K562 (cell line): ENCODE data around the gene IL6R. TPM values are rescaled to one million over a fixed set of nuclear protein-coding genes. Genes with fewer than 3 reads are reported as not detected.
A peak's percentile ranks its signal among the peaks of the same experiment; 100 is the strongest.

Experiments
- GABPB2 ChIP-seq: fragments of 250-450 bp; sonication (Bioruptor Pico); conservative IDR thresholded peaks from 2 replicates; pipeline ENCODE4 v1.5.1; 2021; ENCODE audit warnings: mild to moderate bottlenecking
- KDM4B ChIP-seq, 2 experiments: fragments of 450-650 bp in 1 of 2; sonication (generic) in 1 of 2; IDR thresholded peaks; 2 replicates each; pipeline ENCODE4 v1.6.1; 2016 to 2017; ENCODE audit warnings: borderline replicate concordance in 2 of 2, antibody characterized with exemption in 1 of 2, low read depth in 1 of 2, mild to moderate bottlenecking in 1 of 2
- KLF13 ChIP-seq: fragments of 450-650 bp; IDR thresholded peaks from 2 replicates; pipeline ENCODE4 v1.6.1; 2016; ENCODE audit warnings: missing genetic modification characterization, low read depth, mild to moderate bottlenecking, missing compliant biosample characterization, moderate library complexity, borderline replicate concordance
- PTBP1 ChIP-seq: fragments of 200-400 bp; formaldehyde crosslinking; IDR thresholded peaks from 2 replicates; pipeline ENCODE4 v1.6.1; 2017; ENCODE audit warnings: low read depth, low read length
- SAP30 ChIP-seq: fragments of 200-600 bp; sonication (generic); IDR thresholded peaks from 2 replicates; pipeline ENCODE4 v1.6.1; 2012; ENCODE audit warnings: borderline replicate concordance, low read depth, mild to moderate bottlenecking, moderate library complexity, low read length, control low read depth, inconsistent platforms; ENCODE audit not compliant: insufficient read depth, poor library complexity, severe bottlenecking
- SMC3 ChIP-seq: conservative IDR thresholded peaks from 2 replicates; pipeline ENCODE4 v1.6.1; 2011; ENCODE audit warnings: low read depth, low read length, improper control_type of control experiment; ENCODE audit not compliant: insufficient read depth
- SREBF1 ChIP-seq: fragments of 150-350 bp; IDR thresholded peaks from 2 replicates; pipeline ENCODE4 v1.6.1; 2014; ENCODE audit warnings: antibody characterized with exemption, low read depth, low read length, borderline replicate concordance
- TBL1XR1 ChIP-seq, 2 experiments: IDR thresholded peaks; 2 replicates each; pipeline ENCODE4 v1.6.1; 2012; ENCODE audit warnings: improper control_type of control experiment in 2 of 2, low read length in 2 of 2, mild to moderate bottlenecking in 1 of 2
- ZBTB8A ChIP-seq: fragments of 450-650 bp; IDR thresholded peaks from 2 replicates; pipeline ENCODE4 v1.6.1; 2018; ENCODE audit warnings: mild to moderate bottlenecking, moderate library complexity; ENCODE audit not compliant: partially characterized antibody
- ZFP30 ChIP-seq: fragments of 250-450 bp; sonication (Bioruptor Pico); IDR thresholded peaks from 2 replicates; pipeline ENCODE4 v1.8.0; 2022; ENCODE audit warnings: moderate library complexity, mild to moderate bottlenecking, inconsistent platforms, borderline replicate concordance
- ZFP36 ChIP-seq: fragments of 150-350 bp; IDR thresholded peaks from 2 replicates; pipeline ENCODE4 v1.6.1; 2018; ENCODE audit warnings: low read length, low read depth; ENCODE audit not compliant: partially characterized antibody
- ZKSCAN8 ChIP-seq: fragments of 200-800 bp; sonication (Bioruptor generic); IDR thresholded peaks from 2 replicates; pipeline ENCODE4 v1.6.1; 2016; ENCODE audit warnings: missing genetic modification characterization, missing compliant biosample characterization
- ZNF644 ChIP-seq: fragments of 200-800 bp; sonication (Bioruptor generic); IDR thresholded peaks from 2 replicates; pipeline ENCODE4 v1.6.1; 2016; ENCODE audit warnings: low read depth, missing genetic modification characterization, missing compliant biosample characterization
- ZNF717 ChIP-seq: fragments of 250-450 bp; sonication (Bioruptor Pico); IDR thresholded peaks from 2 replicates; pipeline ENCODE4 v1.5.0; 2021
- ZNF76 ChIP-seq: fragments of 250-450 bp; sonication (Bioruptor Pico); IDR thresholded peaks from 2 replicates; pipeline ENCODE4 v1.4.0; 2020; ENCODE audit warnings: mild to moderate bottlenecking, moderate library complexity, borderline replicate concordance
- polyA plus RNA-seq, 8 experiments: library from polyadenylated mRNA; depleted of rRNA in 4 of 8; stranded (reverse) in 5 of 8; unstranded in 3 of 8; fragments of >200 nt; fragmentation: Nextera tagmentation in 2 of 8; fragmentation: Illumina TruSeq in 1 of 8; extraction: Ambion mirVana in 2 of 8; extraction: Trizol in 1 of 8; gene quantifications; 2 replicates each; pipeline versions ENCODE4 v1.2.1 to v1.2.3, GENCODE V29; 2011 to 2014; ENCODE audit warnings: inconsistent platforms in 1 of 8, missing spikeins in 1 of 8
- total RNA-seq, 7 experiments: library from RNA; depleted of rRNA in 6 of 7; stranded (reverse); fragments of >200 nt in 6 of 7; fragmentation: Illumina TruSeq in 2 of 7; extraction: Trizol in 2 of 7; gene quantifications; 2 replicates each; pipeline versions ENCODE4 v1.2.1 to v1.2.3, GENCODE V29; 2011 to 2021; ENCODE audit warnings: low replicate concordance in 1 of 7
- TF ChIP-seq, protein P1 (sequence below): sonication (generic); formaldehyde crosslinking; IDR thresholded peaks from 2 replicates; pipeline ENCODE4 v1.9.0; 2022; ENCODE audit warnings: mild to moderate bottlenecking, missing genetic modification reagents
- TF ChIP-seq, protein P2 (sequence below): IDR thresholded peaks from 2 replicates; pipeline ENCODE4 v1.6.1; 2014; ENCODE audit warnings: antibody characterized with exemption
- TF ChIP-seq, protein P3 (sequence below): fragments of 450-650 bp; IDR thresholded peaks from 2 replicates; pipeline ENCODE4 v1.6.1; 2018; ENCODE audit warnings: mild to moderate bottlenecking, low read depth; ENCODE audit not compliant: partially characterized antibody
- TF ChIP-seq, protein P4 (sequence below): fragments of 200-400 bp; formaldehyde crosslinking; IDR thresholded peaks from 2 replicates; pipeline ENCODE4 v1.6.1; 2017; ENCODE audit warnings: mild to moderate bottlenecking, low read depth, low read length, moderate library complexity

Gene IL6R
- total and polyA plus RNA-seq, 9 of the 15 experiments (the other 6 are each of a cell fraction or from before 2014, with no cell fraction given) = 0.05 to 1.1 (median 0.11) TPM; not detected in 2

DNA sequence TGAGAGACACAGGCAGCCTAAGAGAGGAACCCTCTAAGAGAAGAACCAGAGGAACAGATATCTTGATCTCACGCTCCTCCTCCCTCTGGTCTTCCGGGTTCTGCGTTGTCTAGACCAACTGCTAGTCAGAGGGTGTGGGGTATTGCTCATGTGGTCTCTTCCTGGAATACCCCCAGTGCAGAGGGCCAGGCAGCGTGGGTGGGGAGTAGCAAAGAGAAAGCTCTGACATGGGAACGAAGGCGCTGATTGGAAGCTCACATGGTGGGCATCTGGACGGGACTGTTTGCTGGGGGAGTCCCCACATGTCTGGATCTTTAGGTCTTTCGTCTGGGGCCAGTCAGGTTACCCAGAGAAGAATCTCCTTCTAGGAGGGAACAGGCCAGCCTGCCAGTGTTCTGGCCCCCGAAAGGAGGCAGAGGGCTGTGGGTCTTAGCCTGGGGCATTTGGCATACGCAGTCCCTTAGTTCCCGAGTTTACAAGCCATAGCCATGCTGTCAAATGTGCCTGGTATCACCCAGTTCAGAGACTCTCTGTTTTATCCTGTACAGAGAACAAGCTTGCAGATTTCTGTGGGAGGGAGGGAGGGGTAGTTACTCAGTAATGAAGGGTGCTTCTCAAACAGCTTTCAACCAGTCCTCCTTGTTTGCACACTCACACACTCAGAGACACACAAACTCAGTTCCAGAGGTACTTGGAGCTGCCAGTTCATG is 18.3 kb upstream of the IL6R start (continued):
- TF ChIP-seq, protein P1, sequence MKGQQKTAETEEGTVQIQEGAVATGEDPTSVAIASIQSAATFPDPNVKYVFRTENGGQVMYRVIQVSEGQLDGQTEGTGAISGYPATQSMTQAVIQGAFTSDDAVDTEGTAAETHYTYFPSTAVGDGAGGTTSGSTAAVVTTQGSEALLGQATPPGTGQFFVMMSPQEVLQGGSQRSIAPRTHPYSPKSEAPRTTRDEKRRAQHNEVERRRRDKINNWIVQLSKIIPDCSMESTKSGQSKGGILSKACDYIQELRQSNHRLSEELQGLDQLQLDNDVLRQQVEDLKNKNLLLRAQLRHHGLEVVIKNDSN (CRISPR knock-in tag) = no peak
- TF ChIP-seq SREBF1 = no peak
- no peak for TF ChIP-seq ZFP30
- TF ChIP-seq, protein P2, sequence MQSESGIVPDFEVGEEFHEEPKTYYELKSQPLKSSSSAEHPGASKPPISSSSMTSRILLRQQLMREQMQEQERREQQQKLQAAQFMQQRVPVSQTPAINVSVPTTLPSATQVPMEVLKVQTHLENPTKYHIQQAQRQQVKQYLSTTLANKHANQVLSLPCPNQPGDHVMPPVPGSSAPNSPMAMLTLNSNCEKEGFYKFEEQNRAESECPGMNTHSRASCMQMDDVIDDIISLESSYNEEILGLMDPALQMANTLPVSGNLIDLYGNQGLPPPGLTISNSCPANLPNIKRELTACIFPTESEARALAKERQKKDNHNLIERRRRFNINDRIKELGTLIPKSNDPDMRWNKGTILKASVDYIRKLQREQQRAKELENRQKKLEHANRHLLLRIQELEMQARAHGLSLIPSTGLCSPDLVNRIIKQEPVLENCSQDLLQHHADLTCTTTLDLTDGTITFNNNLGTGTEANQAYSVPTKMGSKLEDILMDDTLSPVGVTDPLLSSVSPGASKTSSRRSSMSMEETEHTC = no peak
- no peak for TF ChIP-seq ZBTB8A
- 0 out of 4 replicates have a peak, but pooled peaks of 1 of the 2 experiments have one; percentile 55 for TF ChIP-seq TBL1XR1 (IDR thresholded peaks at IDR 0.05; ENCODE audit: low read length in 2 of 2)
- TF ChIP-seq ZNF76 (CRISPR knock-in tag) = no peak
- TF ChIP-seq ZNF644 (tag) = no peak
- TF ChIP-seq GABPB2 (CRISPR knock-in tag) = no peak
- TF ChIP-seq SMC3 = no peak
- no peak for TF ChIP-seq SAP30
- TF ChIP-seq PTBP1 = no peak
- no peak for TF ChIP-seq ZKSCAN8
- TF ChIP-seq KDM4B (IDR thresholded peaks at IDR 0.05; ENCODE audit: borderline replicate concordance in 2 of 2, low read depth in 1 of 2) = no peak
- TF ChIP-seq, protein P3, sequence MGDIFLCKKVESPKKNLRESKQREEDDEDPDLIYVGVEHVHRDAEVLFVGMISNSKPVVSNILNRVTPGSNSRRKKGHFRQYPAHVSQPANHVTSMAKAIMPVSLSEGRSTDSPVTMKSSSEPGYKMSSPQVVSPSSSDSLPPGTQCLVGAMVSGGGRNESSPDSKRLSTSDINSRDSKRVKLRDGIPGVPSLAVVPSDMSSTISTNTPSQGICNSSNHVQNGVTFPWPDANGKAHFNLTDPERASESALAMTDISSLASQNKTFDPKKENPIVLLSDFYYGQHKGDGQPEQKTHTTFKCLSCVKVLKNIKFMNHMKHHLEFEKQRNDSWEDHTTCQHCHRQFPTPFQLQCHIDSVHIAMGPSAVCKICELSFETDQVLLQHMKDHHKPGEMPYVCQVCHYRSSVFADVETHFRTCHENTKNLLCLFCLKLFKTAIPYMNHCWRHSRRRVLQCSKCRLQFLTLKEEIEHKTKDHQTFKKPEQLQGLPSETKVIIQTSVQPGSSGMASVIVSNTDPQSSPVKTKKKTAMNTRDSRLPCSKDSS = no peak
- TF ChIP-seq, protein P4, sequence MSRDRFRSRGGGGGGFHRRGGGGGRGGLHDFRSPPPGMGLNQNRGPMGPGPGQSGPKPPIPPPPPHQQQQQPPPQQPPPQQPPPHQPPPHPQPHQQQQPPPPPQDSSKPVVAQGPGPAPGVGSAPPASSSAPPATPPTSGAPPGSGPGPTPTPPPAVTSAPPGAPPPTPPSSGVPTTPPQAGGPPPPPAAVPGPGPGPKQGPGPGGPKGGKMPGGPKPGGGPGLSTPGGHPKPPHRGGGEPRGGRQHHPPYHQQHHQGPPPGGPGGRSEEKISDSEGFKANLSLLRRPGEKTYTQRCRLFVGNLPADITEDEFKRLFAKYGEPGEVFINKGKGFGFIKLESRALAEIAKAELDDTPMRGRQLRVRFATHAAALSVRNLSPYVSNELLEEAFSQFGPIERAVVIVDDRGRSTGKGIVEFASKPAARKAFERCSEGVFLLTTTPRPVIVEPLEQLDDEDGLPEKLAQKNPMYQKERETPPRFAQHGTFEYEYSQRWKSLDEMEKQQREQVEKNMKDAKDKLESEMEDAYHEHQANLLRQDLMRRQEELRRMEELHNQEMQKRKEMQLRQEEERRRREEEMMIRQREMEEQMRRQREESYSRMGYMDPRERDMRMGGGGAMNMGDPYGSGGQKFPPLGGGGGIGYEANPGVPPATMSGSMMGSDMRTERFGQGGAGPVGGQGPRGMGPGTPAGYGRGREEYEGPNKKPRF = no peak
- no peak for TF ChIP-seq ZNF717 (CRISPR knock-in tag)
- TF ChIP-seq ZFP36 = peak; percentile 88
- no peak for TF ChIP-seq KLF13 (tag)
